ENCODE measurements around the gene FARSA.

GRCh38 chr19:12935071-12935470 lies 1.6 kb upstream of the FARSA start:
- TF ChIP-seq CTCF (IDR thresholded peaks at IDR 0.05; ENCODE audit: insufficient read depth, low read depth, low read length) (no peak), EZH2 (IDR thresholded peaks at IDR 0.05; ENCODE audit: insufficient read depth, low read length) (no peak)

Data from astrocyte (in vitro differentiated cells and primary cell).